AG09309 (cell line): ENCODE data around the gene FAM114A2.

Experiments
- DNase-seq: peaks from one replicate; pipeline ENCODE4 v3.0.0-alpha.2; 2010; ENCODE audit warnings: low read depth
- H3K4me3 ChIP-seq: 2 replicates; pipeline ENCODE4 v1.5.1; 2011; ENCODE audit warnings: mild to moderate bottlenecking, low read depth, low read length, moderate library complexity; ENCODE audit not compliant: control insufficient read depth
- TF ChIP-seq, protein P1 (sequence below): IDR thresholded peaks from 2 replicates; pipeline ENCODE4 v1.5.1; 2011; ENCODE audit warnings: mild to moderate bottlenecking, low read depth, low read length, inconsistent platforms; ENCODE audit not compliant: insufficient read depth, control insufficient read depth; ENCODE audit errors: missing control alignments

FAM114A2 gene

DNA sequence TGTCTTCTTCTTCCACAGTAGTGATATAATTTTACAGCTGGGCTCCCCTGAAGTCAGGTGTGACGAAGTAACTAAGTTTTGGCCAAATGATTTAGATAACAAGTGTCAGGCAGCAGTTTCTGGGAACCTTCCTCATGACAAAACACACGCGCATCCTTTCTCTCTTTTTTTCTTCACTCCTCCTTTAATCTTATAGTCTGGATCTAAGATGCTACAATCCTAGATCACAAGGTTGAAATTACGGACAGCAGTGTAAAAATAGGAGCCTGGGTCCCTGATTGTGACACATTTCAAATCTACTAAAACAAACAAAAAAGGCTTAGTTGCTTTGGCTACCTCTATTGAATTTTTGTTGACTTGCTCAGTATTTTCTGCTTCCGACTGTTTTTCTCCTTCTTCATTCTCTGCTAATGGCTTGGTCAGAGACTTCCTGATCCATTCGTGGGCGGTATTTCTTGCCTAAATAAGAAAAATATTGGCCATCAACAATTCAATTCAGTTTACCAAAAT, 36.1 kb downstream of the FAM114A2 start:
- no peak overlapping the region for H3K4me3 ChIP-seq
- DNase-seq: no peak
- TF ChIP-seq, protein P1, sequence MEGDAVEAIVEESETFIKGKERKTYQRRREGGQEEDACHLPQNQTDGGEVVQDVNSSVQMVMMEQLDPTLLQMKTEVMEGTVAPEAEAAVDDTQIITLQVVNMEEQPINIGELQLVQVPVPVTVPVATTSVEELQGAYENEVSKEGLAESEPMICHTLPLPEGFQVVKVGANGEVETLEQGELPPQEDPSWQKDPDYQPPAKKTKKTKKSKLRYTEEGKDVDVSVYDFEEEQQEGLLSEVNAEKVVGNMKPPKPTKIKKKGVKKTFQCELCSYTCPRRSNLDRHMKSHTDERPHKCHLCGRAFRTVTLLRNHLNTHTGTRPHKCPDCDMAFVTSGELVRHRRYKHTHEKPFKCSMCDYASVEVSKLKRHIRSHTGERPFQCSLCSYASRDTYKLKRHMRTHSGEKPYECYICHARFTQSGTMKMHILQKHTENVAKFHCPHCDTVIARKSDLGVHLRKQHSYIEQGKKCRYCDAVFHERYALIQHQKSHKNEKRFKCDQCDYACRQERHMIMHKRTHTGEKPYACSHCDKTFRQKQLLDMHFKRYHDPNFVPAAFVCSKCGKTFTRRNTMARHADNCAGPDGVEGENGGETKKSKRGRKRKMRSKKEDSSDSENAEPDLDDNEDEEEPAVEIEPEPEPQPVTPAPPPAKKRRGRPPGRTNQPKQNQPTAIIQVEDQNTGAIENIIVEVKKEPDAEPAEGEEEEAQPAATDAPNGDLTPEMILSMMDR: no peak

DNA sequence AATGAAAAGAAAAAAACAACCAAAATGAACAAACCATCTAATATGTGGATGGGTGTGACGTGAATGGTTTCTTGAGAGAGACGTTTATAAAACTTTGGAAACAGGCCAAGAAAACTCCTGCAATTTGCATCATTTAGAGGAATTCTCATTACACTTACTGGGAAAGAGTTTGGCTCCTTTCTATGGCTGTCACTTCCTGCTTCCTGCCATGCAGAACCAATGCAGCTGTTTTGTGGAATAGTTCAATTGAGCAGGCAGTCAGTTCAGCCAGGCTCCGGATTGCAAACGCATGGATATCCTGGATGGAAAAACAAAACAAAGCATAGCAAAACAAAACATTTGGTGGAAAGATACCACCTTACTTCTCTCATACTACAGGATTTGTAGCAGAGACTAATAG, 36.6 kb downstream of the FAM114A2 start:
- TF ChIP-seq, protein P1: no peak
- no peak overlapping the region for H3K4me3 ChIP-seq
- DNase-seq: no peak

DNA sequence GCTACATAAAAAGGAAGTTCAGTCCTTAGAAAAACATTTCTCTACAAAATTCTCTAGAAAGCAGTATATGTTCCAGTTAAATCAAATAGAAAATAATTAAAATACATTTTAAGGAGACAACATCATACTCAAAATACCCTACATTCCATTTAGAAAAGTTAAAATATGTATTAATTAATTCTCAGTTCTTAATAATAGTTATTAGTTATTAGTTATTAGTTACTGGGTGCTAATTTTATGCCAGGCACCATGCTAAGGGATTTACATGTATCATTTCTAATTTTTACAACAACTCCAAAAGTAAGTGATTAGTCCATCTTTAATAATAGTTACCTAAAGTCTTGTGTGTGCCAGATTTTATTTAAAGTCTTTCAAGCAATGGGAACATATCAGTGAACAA, 38.0 kb downstream of the FAM114A2 start:
- no peak overlapping the region for H3K4me3 ChIP-seq
- DNase-seq: no peak
- TF ChIP-seq, protein P1: no peak

- DNase-seq: no peak
- TF ChIP-seq, protein P1: no peak
- H3K4me3 ChIP-seq: no peak overlapping the region
These were observed 38.7 kb downstream of the FAM114A2 start for GRCh38 chr5:153999995-154000394.

- H3K4me3 ChIP-seq: no peak overlapping the region
- TF ChIP-seq, protein P1: no peak
- no peak for DNase-seq
These were observed 39.9 kb downstream of the FAM114A2 start for GRCh38 chr5:153998768-153999167.

DNA sequence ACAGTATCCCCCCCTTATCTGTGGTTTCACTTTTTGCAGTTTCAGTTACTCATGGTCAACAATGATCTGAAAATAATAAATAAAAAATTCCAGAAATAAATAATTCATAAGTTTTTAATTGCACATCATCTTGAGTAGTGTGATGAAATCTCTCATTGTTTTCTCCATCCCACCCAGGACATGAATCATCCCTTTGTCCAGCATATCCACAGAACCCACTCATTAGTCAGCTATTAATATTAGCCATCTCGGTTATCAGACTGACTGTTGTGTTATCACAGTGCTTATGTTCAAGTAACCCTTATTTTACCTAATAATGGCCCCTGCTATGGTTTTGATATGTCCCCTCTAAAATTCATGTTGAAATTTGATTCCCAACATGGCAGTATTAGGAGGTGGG, 40.7 kb downstream of the FAM114A2 start:
- TF ChIP-seq, protein P1: no peak
- H3K4me3 ChIP-seq: no peak overlapping the region
- no peak for DNase-seq

- DNase-seq: no peak
- H3K4me3 ChIP-seq: no peak overlapping the region
- TF ChIP-seq, protein P1: no peak
These were observed 47.5 kb downstream of the FAM114A2 start for GRCh38 chr5:153991168-153991567.
